Calu3 (cell line): ENCODE data around the gene ZNF189. TPM values are rescaled to one million over a fixed set of nuclear protein-coding genes. Genes with fewer than 3 reads are reported as not detected.
A peak's percentile ranks its signal among the peaks of the same experiment; 100 is the strongest.

Source experiments
- BruUV-seq: library from RNA; stranded (reverse); fragments of 400-500 nt; replicated peaks from 2 replicates; lab custom pipeline; 2021; lab: Mats Ljungman, UMichigan
- CTCF ChIA-PET: fragments of 300-600 bp; sonication (Branson Sonifier 250); formaldehyde crosslinking; loops from one replicate; lab custom pipeline; 2022; ENCODE audit warnings: antibody characterized with exemption; lab: Charles Lee
- DNase-seq: peaks from one replicate; pipeline ENCODE4 v3.0.0; 2022
- H3K27ac Mint-ChIP-seq: one replicate; pipeline ENCODE4 v1.8.0; 2022; ENCODE audit warnings: mixed read lengths; ENCODE audit not compliant: unreplicated experiment
- H3K27me3 Mint-ChIP-seq: one replicate; pipeline ENCODE4 v1.8.0; 2022; ENCODE audit warnings: mixed read lengths; ENCODE audit not compliant: unreplicated experiment
- H3K36me3 Mint-ChIP-seq: one replicate; pipeline ENCODE4 v1.8.0; 2022; ENCODE audit warnings: mild to moderate bottlenecking, moderate library complexity, mixed read lengths; ENCODE audit not compliant: insufficient read depth, unreplicated experiment
- H3K4me1 Mint-ChIP-seq: one replicate; pipeline ENCODE4 v1.8.0; 2022; ENCODE audit warnings: mild to moderate bottlenecking, low read depth, mixed read lengths; ENCODE audit not compliant: unreplicated experiment
- H3K4me3 Mint-ChIP-seq: one replicate; pipeline ENCODE4 v1.8.0; 2022; ENCODE audit warnings: mild to moderate bottlenecking, low read depth, moderate library complexity, mixed read lengths; ENCODE audit not compliant: unreplicated experiment
- H3K9me3 Mint-ChIP-seq: one replicate; pipeline ENCODE4 v1.8.0; 2022; ENCODE audit warnings: low read depth, mixed read lengths; ENCODE audit not compliant: unreplicated experiment
- intact Hi-C: fragments of 100-400 bp; cut with micrococcal nuclease; formaldehyde crosslinking; loops from one replicate; pipeline ENCODE4 v1.10.0; 2022; ENCODE audit not compliant: unreplicated experiment
- total RNA-seq: library from RNA; stranded (reverse); gene quantifications from 2 replicates; pipeline ENCODE4 v1.2.3, GENCODE V29; 2022
- TF ChIP-seq, protein P1 (sequence below): fragments of 200-600 bp; IDR thresholded peaks from one replicate; pipeline ENCODE4 v1.8.0; 2022; ENCODE audit warnings: antibody characterized with exemption; ENCODE audit not compliant: unreplicated experiment

ZNF189 gene
- total RNA-seq, 1 experiment from 2014 or later = 20.1 TPM

DNA sequence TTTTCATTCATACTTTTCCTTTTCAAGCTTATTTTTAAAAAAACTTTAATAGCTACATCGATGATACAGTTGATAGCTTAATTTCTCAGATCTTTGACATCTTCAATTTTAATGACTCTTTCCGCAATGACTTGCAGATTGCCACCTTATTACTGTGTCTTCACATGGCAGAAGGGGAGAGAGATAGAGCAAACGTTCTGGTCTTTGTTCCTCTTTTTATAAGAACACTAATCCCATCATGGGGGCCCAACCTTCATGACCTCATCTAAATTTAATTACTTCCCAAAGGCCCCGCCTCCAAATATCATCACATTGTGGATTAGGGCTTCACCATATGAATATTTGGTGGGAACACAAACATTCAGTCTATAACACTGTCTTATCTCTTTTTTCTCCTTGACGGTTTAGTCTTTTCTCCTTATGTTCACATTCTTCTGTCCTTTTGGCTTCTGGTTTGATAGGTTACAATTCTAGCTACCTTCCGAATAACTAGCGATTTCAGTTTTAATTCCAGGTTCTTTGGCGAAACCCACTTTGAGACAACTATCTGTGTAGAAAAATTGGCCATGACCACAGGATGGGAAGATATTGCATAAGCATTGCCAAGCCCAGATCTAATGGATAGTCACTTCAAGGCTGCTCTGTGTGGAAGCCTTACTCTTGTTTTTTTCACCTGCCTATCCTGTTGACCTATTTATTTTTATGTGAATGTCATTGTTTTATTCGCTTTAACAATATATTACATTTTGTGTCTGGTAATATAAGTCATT, 5.0 kb downstream of the ZNF189 start:
- CTCF ChIA-PET = interaction anchor here (1.2 kb wide), 1 partner anchor 55 kb away, joined by 3 read pairs; no protein-coding TSS in a partner anchor
- H3K4me1 Mint-ChIP-seq = peaks cover 21% of the 10 kb centered on the region
- no peak overlapping the region for H3K4me3 Mint-ChIP-seq
- DNase-seq = no peak
- intact Hi-C loops = no loop called here
- no peaks in the 10 kb centered on the region for H3K27me3 Mint-ChIP-seq
- H3K27ac Mint-ChIP-seq = no peak overlapping the region
- H3K9me3 Mint-ChIP-seq = peaks cover 37% of the 10 kb centered on the region
- H3K36me3 Mint-ChIP-seq = peaks cover 96% of the 10 kb centered on the region
- TF ChIP-seq, protein P1, sequence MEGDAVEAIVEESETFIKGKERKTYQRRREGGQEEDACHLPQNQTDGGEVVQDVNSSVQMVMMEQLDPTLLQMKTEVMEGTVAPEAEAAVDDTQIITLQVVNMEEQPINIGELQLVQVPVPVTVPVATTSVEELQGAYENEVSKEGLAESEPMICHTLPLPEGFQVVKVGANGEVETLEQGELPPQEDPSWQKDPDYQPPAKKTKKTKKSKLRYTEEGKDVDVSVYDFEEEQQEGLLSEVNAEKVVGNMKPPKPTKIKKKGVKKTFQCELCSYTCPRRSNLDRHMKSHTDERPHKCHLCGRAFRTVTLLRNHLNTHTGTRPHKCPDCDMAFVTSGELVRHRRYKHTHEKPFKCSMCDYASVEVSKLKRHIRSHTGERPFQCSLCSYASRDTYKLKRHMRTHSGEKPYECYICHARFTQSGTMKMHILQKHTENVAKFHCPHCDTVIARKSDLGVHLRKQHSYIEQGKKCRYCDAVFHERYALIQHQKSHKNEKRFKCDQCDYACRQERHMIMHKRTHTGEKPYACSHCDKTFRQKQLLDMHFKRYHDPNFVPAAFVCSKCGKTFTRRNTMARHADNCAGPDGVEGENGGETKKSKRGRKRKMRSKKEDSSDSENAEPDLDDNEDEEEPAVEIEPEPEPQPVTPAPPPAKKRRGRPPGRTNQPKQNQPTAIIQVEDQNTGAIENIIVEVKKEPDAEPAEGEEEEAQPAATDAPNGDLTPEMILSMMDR = no peak
- no TSS peak for BruUV-seq

DNA sequence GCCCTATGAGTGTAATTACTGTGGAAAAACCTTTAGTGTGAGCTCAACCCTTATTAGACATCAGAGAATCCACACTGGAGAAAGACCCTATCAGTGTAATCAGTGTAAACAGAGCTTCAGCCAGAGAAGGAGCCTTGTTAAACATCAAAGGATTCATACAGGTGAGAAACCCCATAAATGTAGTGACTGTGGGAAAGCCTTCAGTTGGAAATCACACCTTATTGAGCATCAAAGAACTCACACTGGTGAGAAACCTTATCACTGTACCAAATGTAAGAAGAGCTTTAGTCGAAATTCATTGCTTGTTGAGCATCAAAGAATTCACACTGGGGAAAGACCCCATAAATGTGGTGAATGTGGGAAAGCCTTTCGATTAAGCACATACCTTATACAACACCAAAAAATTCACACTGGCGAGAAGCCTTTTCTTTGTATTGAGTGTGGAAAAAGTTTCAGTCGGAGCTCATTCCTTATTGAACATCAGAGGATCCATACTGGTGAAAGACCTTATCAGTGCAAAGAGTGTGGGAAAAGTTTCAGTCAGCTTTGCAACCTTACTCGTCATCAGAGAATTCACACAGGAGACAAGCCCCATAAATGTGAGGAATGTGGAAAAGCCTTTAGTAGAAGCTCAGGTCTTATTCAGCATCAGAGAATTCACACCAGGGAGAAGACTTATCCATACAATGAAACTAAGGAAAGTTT, 9.9 kb downstream of the ZNF189 start:
- DNase-seq = no peak
- Mint-ChIP-seq H3K27ac (no peak overlapping the region), H3K4me3 (no peak overlapping the region), H3K9me3 (peaks cover 31% of the 10 kb centered on the region), H3K36me3 (peaks cover 78% of the 10 kb centered on the region), H3K27me3 (no peaks in the 10 kb centered on the region), H3K4me1 (no peaks in the 10 kb centered on the region)
- intact Hi-C loops = no loop called here
- TF ChIP-seq, protein P1 = no peak
- CTCF ChIA-PET = no interaction called here
- no TSS peak for BruUV-seq

DNA sequence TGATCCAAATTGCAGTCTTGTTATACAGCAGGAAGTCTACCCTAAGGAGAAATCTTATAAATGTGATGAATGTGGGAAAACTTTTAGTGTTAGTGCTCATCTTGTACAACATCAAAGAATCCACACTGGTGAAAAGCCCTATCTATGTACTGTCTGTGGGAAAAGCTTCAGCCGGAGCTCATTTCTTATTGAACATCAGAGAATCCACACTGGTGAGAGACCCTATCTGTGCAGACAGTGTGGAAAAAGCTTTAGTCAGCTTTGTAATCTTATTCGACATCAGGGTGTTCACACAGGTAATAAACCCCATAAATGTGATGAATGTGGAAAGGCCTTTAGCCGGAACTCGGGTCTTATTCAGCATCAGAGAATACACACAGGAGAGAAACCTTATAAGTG, 10.4 kb downstream of the ZNF189 start:
- no TSS peak for BruUV-seq
- TF ChIP-seq, protein P1 = no peak
- DNase-seq = no peak
- H3K27me3 Mint-ChIP-seq = no peaks in the 10 kb centered on the region
- peaks cover 76% of the 10 kb centered on the region for H3K36me3 Mint-ChIP-seq
- CTCF ChIA-PET = interaction anchor here (0.6 kb wide), 1 partner anchor 11 kb away, joined by 3 read pairs; the partner anchor contains the start of genes MRPL50 and ZNF189
- intact Hi-C loops = no loop called here
- no peaks in the 10 kb centered on the region for H3K4me1 Mint-ChIP-seq
- H3K9me3 Mint-ChIP-seq = peaks cover 31% of the 10 kb centered on the region
- no peak overlapping the region for H3K4me3 Mint-ChIP-seq
- peak overlapping the region; percentile 68 for H3K27ac Mint-ChIP-seq

DNA sequence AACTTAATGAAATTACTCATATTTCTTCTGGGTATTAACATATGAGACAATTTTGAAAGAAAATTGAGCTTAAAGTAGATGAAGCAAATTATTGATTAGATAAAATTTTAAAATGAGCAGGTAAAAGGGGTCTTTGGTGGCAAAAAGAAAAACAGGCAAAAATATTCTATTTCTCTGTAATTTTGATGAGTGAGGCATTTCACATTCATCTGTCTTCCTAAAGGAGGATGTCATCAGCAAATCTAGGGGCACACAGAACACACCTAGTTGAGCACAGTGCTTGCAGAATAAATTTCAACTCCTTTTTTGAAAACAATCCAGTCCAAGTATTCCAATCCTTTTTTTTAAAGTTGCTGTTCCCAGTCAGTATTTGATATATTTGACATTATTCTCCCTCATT, 16.2 kb downstream of the ZNF189 start:
- Mint-ChIP-seq H3K27ac (no peak overlapping the region), H3K4me3 (no peak overlapping the region), H3K4me1 (peaks cover 12% of the 10 kb centered on the region), H3K36me3 (peaks cover 29% of the 10 kb centered on the region), H3K27me3 (no peaks in the 10 kb centered on the region), H3K9me3 (peaks cover 16% of the 10 kb centered on the region)
- CTCF ChIA-PET = no interaction called here
- TF ChIP-seq, protein P1 = no peak
- intact Hi-C loops = no loop called here
- BruUV-seq = no TSS peak
- DNase-seq = no peak
